ENCODE measurements around the gene ZNF609.

ZNF609 gene

GRCh38 chr15:64430000-64430735 lies 30.2 kb upstream of the ZNF609 start:
- no peak overlapping the region for H3K27ac ChIP-seq
- no peak for TF ChIP-seq CTCF (conservative IDR thresholded peaks at IDR 0.05)

- no peak overlapping the region for H3K27ac ChIP-seq
- no peak for TF ChIP-seq CTCF (conservative IDR thresholded peaks at IDR 0.05)
Measured at GRCh38 chr15:64437982-64438381, 22.4 kb upstream of the ZNF609 start.

- TF ChIP-seq CTCF (conservative IDR thresholded peaks at IDR 0.05), result no peak
- no peak overlapping the region for H3K27ac ChIP-seq
Measured at GRCh38 chr15:64438653-64439447, 21.5 kb upstream of the ZNF609 start.

GRCh38 chr15:64441852-64442251 lies 18.5 kb upstream of the ZNF609 start:
- H3K27ac ChIP-seq, result no peak overlapping the region
- no peak for TF ChIP-seq CTCF (conservative IDR thresholded peaks at IDR 0.05)

- TF ChIP-seq CTCF (conservative IDR thresholded peaks at IDR 0.05), result no peak
- no peak overlapping the region for H3K27ac ChIP-seq
Measured at GRCh38 chr15:64443016-64443415, 17.4 kb upstream of the ZNF609 start.

GRCh38 chr15:64443747-64444621 lies 16.4 kb upstream of the ZNF609 start:
- no peak for TF ChIP-seq CTCF (conservative IDR thresholded peaks at IDR 0.05)
- no peak overlapping the region for H3K27ac ChIP-seq

- TF ChIP-seq CTCF (conservative IDR thresholded peaks at IDR 0.05), result no peak
- H3K27ac ChIP-seq, result no peak overlapping the region
Measured at GRCh38 chr15:64444836-64445235, 15.5 kb upstream of the ZNF609 start.
